HEK293 (cell line): Measurements from ENCODE around the gene TRMT1.
A peak's percentile ranks its signal among the peaks of the same experiment; 100 is the strongest.

ENCODE experiments used
- CTCF ChIP-seq: fragments of 450-650 bp; formaldehyde crosslinking; IDR thresholded peaks from 2 replicates; pipeline ENCODE4 v1.5.1; 2016; ENCODE audit warnings: missing biosample characterization, missing genetic modification characterization
- YY1 ChIP-seq: fragments of 450-650 bp; formaldehyde crosslinking; IDR thresholded peaks from 2 replicates; pipeline ENCODE4 v1.5.1; 2018; ENCODE audit warnings: missing biosample characterization, missing genetic modification characterization
- ZBTB48 ChIP-seq: fragments of 450-650 bp; formaldehyde crosslinking; IDR thresholded peaks from 2 replicates; pipeline ENCODE4 v1.5.1; 2016; ENCODE audit warnings: missing biosample characterization, missing genetic modification characterization
- ZNF513 ChIP-seq: fragments of 450-650 bp; IDR thresholded peaks from 2 replicates; pipeline ENCODE4 v1.5.1; 2018; ENCODE audit warnings: missing biosample characterization, missing genetic modification characterization
- ZNF521 ChIP-seq: fragments of 450-650 bp; formaldehyde crosslinking; IDR thresholded peaks from 2 replicates; pipeline ENCODE4 v1.5.1; 2017; ENCODE audit warnings: missing biosample characterization, mild to moderate bottlenecking, missing genetic modification characterization
- ZNF843 ChIP-seq: fragments of 450-650 bp; formaldehyde crosslinking; IDR thresholded peaks from 2 replicates; pipeline ENCODE4 v1.5.1; 2016; ENCODE audit warnings: missing biosample characterization, missing genetic modification characterization
- TF ChIP-seq, protein P1 (sequence below): fragments of 450-650 bp; formaldehyde crosslinking; IDR thresholded peaks from 2 replicates; pipeline ENCODE4 v1.5.1; 2016; ENCODE audit warnings: missing biosample characterization, missing genetic modification characterization

- peak; percentile 56; the same call in 1 of the 2 replicates for TF ChIP-seq YY1 (tag by site-specific recombination)
- peak; percentile 95; the same call in 1 of the 2 replicates for TF ChIP-seq ZBTB48 (tag by site-specific recombination)
- no peak; the same call in 1 of the 2 replicates for TF ChIP-seq CTCF
- TF ChIP-seq ZNF843 (tag by site-specific recombination): no peak
- no peak for TF ChIP-seq ZNF521 (tag by site-specific recombination)
- TF ChIP-seq, protein P1, sequence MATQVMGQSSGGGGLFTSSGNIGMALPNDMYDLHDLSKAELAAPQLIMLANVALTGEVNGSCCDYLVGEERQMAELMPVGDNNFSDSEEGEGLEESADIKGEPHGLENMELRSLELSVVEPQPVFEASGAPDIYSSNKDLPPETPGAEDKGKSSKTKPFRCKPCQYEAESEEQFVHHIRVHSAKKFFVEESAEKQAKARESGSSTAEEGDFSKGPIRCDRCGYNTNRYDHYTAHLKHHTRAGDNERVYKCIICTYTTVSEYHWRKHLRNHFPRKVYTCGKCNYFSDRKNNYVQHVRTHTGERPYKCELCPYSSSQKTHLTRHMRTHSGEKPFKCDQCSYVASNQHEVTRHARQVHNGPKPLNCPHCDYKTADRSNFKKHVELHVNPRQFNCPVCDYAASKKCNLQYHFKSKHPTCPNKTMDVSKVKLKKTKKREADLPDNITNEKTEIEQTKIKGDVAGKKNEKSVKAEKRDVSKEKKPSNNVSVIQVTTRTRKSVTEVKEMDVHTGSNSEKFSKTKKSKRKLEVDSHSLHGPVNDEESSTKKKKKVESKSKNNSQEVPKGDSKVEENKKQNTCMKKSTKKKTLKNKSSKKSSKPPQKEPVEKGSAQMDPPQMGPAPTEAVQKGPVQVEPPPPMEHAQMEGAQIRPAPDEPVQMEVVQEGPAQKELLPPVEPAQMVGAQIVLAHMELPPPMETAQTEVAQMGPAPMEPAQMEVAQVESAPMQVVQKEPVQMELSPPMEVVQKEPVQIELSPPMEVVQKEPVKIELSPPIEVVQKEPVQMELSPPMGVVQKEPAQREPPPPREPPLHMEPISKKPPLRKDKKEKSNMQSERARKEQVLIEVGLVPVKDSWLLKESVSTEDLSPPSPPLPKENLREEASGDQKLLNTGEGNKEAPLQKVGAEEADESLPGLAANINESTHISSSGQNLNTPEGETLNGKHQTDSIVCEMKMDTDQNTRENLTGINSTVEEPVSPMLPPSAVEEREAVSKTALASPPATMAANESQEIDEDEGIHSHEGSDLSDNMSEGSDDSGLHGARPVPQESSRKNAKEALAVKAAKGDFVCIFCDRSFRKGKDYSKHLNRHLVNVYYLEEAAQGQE (tag by site-specific recombination): no peak
- peak; percentile 36; the same call in 1 of the 2 replicates for TF ChIP-seq ZNF513
Measured at GRCh38 chr19:13150931-13151604, 34.5 kb upstream of the TRMT1 start.
